Forelimb muscle (tissue), 1 donor: ENCODE results near the gene NUDT21. TPM values are rescaled to one million over a fixed set of nuclear protein-coding genes. Genes with fewer than 3 reads are reported as not detected.
"Not testable (repeated sequence)": the region's sequence is repeated elsewhere in the genome, so short reads cannot be mapped to it uniquely, and the experiment has no call there.

Experiments used
- DNase-seq: peaks from one replicate; pipeline ENCODE4 v3.0.0-alpha.2; 2013; ENCODE audit warnings: low read depth
- polyA plus RNA-seq: library from polyadenylated mRNA; unstranded; fragments of 120-200 nt; gene quantifications from one replicate; pipeline ENCODE4 v1.2.1, GENCODE V29; 2013; ENCODE audit not compliant: insufficient read length

The NUDT21 gene
- polyA plus RNA-seq, 1 donor = 52.5 TPM

DNA sequence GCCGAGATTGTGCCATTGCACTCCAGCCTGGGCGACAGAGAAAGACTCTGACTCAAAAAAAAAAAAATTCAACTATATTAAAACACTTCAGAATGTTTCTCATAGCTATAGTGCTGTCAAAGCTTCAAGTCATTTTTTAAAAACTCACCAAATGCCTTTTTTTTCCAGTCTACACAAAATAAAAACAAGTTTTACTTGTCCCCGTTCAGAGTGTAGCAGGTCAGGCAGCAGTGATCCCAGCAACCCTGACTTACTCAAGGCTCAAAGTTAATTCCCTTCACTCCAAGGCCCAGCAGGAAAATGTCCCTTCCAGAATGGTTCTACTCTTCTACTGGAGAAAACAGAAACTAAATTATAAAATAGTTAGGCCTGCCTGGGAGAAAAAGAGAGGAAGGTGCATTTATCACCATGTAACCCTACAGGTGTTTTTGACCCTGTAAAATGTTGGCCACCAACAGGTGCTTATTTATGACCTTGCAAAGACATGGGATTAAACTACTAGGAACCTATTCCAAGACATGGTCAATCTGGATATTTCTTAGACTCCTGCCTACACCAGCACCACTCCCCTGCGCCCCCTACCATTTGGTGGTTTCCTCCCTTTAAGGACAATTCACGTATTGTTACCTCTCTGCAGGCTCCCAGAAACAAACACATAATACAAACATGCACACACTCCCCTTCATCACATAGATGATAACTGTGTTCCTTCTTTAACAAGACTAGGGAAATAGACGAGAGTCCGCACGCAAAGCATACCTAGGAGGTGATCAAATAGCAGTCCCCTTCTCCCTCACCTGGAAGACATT lies 31.2 kb downstream of the NUDT21 start:
- no peak for DNase-seq

DNA sequence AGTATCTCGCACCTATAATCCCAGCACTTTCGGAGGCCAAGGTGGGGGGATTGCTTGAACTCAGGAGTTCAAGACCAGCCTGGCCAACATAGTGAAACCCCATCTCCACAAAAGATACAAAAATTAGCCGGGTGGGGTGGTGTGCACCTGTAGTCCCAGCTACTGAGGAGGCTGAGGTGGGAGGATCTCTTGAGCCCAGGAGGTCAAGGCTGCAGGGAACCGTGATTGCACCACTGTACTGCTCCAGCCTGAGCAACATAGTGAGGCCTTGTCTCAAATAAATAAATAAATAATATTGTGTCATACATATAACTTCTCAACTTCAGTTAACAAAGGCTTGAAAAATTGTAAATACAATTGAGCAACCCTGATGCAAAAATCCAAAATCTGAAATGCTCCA lies 34.0 kb downstream of the NUDT21 start:
- DNase-seq = no peak

DNA sequence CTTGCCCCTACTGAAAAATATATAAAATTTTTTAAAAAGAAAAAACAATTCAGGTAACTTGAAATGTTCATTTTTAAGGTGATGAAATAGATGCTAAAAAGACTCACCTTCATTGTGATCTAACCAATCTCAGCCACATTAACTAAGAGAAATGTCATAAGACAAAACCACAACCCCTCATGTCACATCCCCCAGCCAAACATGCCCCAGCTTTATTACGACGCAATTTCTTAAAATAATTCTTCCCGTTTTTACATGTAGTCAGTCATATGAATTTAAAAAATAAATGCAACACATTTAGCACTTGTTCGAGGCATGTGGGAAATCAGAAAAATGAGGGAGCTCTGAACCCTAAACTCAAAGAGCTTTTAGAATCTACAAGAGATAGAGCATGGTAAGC lies 35.3 kb downstream of the NUDT21 start:
- DNase-seq = no peak

DNA sequence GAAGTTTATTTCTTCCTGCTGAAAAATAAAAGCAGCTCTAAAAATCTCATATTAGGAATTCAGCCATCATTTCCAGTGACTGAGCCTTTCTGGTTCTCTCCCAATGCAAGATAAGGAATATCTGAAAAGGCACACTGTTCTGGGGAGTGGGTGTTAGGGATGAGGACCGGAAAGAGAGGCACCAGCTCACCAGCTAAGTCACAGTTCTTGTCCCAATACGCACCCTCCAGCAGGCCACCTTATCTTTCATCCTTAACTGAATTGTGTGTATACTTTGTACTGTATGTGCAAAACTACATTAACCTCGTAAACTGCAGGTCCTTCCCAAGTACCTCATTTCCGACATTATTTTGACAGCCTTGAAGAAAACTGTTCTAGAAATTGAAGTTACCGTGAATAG lies 36.8 kb downstream of the NUDT21 start:
- no peak for DNase-seq

DNA sequence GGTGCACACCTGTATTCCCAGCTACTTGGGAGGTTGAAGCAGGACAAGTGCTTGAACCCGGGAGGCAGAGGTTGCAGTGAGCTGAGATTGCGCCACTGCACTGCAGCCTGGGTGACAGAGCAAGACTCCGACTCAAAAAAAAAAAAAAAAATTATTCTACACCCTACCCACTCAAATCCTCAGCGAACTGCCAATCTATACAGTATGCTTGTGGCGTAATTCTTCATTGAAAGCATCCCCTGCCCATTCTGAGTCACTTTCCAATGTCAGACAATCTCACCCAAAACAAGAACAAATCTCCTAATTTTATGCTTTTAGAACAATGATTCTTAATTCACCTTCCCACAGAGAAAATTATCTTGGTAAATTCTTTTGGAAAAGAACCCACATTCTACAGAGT lies 37.8 kb downstream of the NUDT21 start:
- DNase-seq = no peak

DNA sequence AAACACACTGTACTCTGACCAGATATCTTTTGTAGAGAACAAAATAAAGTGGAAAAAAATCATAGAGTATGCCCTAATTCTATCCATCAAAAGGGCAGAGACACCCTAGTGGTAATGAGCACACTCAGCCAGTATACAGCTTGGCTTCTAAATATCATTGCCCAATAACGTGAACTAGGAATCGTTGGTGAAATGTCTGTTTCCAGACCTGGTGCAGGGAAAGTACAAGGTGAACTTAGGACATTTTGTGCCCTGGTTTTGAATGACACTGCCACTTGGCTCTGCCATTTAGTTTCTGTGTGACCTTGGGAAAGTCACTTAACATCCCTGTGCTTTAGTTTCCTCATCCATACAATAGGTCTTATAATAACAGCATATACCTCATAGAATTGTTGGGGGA lies 39.5 kb downstream of the NUDT21 start:
- no peak for DNase-seq

DNA sequence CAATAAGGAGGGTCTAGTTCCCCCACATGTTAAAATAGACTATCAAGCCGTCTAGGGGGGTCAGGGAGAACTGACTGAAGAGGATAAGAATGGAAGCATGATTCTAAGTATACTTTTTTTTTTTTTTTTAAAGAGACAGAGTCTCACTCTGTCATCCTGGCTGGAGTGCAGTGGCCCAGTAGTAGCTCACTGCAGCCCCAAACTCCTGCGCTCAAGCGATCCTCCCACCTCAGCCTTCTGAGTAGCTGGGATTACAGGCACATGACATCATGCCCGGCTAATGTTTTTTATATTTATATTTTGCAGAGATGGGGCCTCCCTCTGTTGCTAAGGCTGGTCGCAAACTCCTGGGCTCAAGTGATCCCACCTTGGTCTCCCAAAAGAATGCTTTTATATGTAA lies 40.0 kb downstream of the NUDT21 start:
- DNase-seq = no peak

DNA sequence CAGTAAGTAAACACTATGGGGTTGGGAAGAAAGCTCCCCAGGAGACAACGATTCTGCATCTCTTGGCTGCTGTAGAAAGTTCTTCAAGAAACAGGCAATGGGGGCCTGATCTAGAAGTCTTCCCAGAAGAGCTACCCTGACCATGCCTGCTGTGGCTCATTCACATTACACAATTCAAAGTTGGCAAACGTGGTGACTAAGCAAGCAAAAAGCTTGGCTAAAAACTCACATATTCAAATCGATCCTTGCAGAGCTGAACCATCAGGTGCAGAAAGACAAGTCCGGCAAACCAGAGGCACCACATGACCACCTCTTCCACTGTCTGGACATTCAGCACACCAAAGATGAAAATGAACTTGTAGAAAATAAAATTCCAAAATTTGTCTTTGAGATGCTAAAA lies 41.9 kb downstream of the NUDT21 start:
- DNase-seq = no peak

DNA sequence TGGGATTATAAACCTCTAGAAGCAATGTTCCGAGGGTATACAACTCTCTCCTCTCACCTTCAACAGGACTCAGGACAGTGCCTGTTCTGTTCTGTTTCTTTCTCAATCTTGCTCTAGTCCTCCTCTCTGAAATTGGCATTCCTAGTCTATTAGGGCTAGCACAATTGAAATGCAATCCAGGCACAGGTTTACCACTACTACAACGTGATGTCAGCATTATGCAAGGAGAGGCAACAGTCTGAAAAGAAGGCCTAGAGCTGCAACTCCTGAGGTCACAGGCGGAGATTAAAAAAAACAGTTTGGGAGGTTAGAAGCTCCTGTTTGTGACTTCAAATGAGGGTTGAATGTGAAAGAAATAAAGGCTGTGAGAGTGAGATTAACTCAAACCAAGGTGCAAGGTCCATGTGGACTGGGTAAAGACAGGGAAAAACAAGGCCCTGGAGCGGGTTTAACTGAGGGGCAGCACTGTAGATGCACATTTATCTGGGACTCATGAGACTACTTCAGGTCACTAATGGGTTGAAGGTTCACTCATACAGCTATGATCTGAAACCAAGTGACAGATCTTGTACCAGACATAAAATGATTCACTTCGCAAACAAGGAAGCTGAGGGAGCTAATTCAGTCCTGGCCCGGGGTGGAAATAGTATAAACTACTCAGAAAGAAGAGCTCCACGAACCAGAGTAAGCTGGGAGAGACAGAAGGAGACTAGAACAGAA lies 42.6 kb downstream of the NUDT21 start:
- DNase-seq = no peak

DNA sequence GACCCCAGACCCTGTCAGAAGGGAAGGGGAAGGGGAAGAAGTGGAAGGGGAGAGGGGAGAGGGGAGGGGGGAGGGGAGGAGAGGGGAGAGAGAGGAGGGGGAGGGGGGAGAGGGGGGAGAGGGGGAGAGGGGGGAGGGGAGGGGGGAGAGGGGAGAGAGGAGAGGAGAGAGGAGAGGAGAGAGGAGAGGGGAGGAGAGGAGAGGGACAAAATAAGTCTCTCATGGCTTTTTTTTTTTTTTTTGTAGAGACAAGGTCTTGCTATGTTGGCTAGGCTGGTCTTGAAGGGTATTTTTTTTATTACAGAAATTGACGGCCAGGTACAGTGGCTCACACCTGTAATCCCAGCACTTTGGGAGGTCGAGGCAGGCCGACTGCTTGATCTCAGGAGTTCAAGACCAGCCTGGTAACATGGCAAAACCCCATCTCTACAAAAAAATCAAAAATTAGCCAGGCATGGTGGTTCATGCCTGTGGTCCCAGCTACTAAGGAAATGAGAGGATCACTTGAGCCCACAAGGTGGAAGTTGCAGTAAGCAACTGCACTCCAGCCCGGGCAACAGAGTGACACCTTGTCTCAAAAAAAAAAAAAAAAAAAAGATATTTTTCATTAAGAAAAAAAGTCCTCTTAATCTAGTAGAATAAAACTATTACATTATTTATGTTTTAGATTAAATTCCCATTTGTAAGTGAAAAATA lies 45.0 kb downstream of the NUDT21 start:
- DNase-seq = no peak

DNA sequence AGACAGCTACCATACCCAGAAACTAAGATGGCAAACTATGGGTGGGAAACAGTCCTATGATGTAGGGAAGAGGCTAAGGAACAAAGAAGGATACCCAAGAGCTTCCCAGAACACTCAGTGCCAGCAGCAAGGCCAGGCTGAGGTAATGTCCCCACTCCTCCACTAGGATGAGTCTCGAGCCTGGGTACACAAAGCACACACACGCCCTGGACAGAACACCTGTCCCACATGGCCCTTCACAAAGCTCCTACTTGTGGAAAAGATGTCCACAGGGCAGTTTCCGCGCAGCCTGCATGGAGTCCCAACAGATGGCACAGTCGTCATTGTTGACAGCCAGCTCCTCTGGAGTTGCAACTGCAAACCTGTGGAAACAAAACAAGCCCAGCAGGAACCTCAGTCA lies 49.6 kb downstream of the NUDT21 start:
- no peak for DNase-seq

DNA sequence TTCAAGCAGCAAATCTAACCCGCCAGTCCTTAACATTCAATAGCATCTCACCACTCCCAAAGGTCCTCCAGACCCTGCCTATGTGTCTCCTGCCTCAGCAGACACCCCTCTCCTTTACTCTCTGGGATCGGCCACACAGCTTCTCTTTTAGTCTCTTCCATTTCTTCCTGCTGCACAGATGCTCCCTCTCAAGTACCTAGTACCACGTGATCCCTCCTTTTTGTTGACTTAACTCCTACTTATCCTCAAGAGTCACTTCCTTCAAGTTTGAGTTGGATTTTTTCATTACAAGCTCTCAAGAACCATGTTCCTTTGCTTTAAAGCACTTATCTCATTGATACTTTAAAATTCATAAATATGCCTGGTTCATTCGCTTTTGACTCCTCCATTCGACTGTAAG lies 50.7 kb downstream of the NUDT21 start:
- no peak for DNase-seq

DNA sequence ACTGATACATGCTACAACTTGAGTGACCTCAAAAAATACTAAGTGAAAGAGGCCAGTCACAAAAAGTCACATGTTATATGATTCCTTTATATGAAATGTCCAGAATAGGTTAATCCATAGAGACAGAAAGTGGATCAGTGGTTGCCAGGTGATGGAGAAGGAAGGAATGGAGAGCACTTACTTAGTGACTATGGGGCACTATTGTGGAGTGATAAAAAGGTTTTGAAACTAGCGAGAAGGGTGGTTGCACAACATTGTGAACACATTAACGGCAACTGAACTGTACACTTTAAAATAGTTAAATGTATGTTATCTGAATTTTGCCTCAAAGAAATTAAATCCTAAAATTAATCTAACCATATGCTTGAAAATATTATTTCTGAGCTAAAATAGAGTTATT lies 51.6 kb downstream of the NUDT21 start:
- DNase-seq = no peak

DNA sequence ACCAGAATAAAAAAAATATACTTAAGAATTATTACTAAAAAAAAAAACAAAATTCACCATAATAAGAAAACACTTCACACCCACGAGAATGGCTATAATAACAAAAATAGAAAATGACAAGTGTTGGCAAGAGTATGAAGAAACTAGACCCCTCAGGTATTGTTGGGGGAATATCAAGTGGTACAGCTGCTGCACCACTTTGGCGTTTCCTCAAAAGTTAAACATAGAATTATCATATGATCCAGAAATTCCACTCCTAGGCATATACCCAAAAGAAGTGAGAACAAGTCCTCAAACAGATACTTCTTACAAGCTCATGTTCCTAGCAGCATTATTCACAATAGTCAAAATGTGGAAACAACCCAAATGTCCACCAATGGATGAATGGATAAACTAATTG lies 52.1 kb downstream of the NUDT21 start:
- no peak for DNase-seq

DNA sequence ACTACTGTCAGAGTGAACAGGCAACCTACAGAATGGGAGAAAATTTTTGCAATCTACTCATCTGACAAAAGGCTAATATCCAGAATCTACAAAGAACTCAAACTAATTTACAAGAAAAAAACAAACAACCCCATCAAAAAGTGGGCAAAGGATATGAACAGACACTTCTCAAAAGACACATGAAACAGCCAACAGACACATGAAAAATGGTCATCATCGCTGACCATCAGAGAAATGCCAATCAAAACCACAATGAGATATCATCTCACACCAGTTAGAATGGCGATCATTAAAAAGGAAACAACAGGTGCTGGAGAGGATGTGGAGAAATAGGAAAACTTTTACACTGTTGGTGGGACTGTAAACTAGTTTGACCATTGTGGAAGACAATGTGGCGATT lies 54.4 kb downstream of the NUDT21 start:
- not testable (repeated sequence) for DNase-seq

DNA sequence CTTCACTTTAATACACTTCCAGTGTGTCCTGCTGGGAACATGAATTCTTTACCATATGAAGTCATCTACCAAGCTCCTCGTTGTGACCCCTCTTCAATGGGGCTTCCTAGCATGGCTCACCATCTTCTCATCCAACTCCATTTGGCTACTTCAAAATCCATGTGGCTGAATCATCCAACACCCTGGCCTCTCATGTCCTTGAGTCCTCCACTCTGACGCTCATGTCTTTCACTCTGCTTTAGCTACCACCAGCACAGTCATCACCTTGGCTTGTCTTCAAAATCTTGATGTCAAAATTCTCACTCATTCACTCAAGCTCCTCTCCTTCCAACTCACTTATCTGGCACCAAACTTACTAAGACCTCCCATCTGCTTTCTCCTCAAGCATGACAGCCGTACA lies 61.6 kb downstream of the NUDT21 start:
- no peak for DNase-seq

DNA sequence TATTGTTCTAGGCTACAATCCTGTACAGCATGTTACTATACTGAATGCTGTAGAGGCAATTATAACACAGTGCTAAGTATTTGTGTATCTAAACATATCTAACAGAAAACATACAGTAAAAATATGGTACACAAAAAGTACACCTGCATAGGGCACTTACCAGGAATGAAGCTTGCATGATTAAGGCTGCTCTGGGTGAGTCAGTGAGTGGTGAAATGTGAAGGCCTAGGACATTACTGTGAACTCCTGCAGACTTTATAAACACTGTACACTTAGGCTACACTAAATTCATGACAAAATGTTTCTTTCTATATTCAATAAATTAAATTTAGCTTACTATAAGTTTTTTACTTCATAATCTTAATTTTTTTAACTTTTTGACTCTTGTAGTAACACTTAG lies 62.9 kb downstream of the NUDT21 start:
- DNase-seq = no peak

DNA sequence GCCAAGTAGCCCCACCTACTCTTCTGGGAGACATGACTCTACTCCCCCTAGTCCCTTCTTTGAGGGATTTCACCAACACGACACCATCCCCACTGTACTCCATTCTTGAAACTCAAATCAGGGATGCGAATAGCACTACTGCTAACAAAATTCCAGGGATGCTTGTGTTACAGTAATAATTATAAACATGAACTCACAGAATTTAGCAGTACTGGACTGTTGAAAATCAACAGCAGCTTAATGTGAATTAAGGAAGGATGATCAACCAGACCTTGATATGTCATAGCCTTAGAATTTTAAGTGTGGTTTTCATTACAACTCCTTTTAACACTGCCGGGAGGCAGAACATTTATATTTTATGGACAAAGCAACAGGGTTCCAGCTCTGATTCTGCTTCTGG lies 63.7 kb downstream of the NUDT21 start:
- DNase-seq = no peak

DNA sequence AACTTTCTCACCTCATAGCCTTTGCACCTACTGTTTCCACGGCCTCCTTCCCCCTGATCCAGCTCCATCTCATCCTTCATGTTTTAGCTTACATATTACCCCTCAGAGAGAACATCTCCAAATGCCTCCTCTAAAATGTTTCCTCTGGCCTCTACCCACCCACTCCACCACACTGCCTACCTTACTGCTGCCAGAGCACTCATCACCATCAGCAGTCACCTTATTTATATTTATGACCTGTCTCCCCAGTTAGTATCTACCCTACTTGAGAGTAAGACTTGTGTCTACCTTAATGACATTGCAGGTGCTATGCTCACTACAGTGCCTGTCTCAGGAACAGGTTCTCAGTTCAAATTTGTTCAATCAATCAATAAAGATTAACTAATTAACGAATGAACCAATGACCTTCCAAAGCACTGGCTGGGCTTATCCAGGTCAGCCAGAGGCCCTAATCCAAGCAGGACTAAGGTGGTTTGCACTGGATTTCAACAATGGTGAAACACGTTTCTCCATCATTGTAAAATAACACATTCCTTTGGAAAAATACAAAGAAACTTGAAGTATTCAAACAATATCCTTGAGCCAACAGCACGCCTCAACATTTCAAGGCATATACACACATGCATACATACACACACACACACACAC lies 66.9 kb downstream of the NUDT21 start:
- DNase-seq = no peak

DNA sequence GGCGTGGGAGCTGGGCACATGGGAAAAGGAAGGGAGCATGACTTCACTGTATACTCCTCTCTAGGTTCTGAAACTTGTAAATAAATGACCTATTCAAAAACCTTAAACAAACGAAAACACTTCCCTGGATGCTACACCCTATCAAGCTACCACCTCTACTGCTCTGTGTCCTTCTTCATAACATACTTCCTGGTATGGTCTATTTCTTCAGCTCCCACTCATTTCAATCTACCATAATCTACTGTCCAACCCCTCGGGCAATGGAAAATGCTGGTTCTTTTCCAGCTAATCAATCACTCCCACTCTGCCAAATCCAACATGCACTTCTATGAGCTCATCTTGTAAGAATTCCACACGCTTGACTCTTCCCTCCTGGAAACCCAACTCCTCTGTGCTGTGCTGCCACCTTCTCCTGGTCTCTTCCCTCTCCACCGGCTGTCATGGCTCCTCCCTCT lies 68.2 kb downstream of the NUDT21 start:
- no peak for DNase-seq

DNA sequence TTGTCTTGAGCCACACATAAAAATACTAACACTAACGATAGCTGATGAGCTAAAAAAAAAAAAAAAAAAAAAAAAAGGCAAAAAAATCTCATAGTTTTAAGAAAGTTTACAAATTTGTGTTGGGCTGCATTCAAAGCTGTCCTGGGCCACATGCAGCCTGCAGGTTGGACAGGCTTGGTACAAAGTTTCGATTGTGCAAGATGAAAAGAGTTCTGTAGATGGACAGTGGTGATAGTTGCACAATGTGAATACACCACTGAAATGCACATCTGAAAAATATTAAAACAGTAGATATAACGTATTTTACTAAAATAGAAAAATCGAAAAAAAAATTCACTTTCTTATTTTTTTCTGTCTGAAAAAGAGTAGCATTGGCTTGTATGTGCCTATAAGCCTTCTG lies 68.7 kb downstream of the NUDT21 start:
- no peak for DNase-seq

DNA sequence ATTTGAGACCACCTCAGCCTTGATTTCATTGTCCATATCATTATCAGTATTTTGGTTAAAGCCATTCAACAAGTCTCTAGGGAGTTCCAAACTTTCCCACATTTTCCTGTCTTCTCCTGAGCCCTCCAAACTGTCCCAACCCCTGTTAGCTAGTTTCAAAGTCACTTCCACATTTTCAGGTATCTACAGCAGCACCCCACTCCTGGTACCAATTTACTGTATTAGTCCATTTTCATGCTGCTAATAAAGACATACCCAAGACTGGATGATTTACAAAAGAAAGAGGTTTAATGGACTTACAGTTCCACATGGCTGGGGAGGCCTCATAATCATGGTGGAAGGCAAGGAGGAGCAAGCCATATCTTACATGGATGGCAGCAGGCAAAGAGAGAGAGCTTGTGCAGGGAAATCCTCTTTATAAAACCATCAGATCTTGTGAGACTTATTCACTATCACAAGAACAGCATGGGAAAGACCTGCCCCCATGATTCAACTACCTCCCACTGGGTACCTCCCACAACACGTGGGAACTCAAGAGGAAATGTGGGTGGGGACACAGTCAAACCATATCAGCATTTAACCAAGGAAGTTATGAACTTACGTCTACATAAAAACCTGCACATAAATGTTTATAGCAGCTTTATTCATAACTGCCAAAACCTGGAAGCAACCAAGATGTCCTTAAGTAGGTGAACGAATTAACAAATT lies 70.2 kb downstream of the NUDT21 start:
- not testable (repeated sequence) for DNase-seq
